Heart right ventricle (tissue), 16 donors: Measurements from ENCODE around the gene MAP7D1. TPM values are rescaled to one million over a fixed set of nuclear protein-coding genes. Genes with fewer than 3 reads are reported as not detected.

Experiments
- ATAC-seq, 8 donors: fragments of 200-7000 bp; cut with Tn5 transposase; one replicate each; pipeline ENCODE4 v1.9.1; 2020; ENCODE audit warnings: mild to moderate bottlenecking in 8 of 8, moderate library complexity in 8 of 8, moderate number of reproducible peaks in 1 of 8
- DNase-seq, 2 donors: peaks; one replicate each; pipeline ENCODE4 v3.0.0-alpha.2; 2020
- H3K27ac ChIP-seq, 10 donors: fragments of 200-600 bp; sonication (generic) in 2 of 10; one replicate each; pipeline versions ENCODE4 v1.5.0 to v1.8.0; 2020 to 2022; ENCODE audit warnings: mild to moderate bottlenecking in 3 of 10
- H3K27me3 ChIP-seq, 7 donors: fragments of 200-600 bp; one replicate each; pipeline ENCODE4 v1.8.0; 2021 to 2022; ENCODE audit warnings: mild to moderate bottlenecking in 2 of 7
- H3K36me3 ChIP-seq, 9 donors: fragments of 200-600 bp; sonication (generic) in 1 of 9; one replicate each; pipeline versions ENCODE4 v1.5.0 to v1.8.0; 2020 to 2022; ENCODE audit warnings: mild to moderate bottlenecking in 2 of 9
- H3K4me1 ChIP-seq, 9 donors: fragments of 200-600 bp; sonication (generic) in 1 of 9; one replicate each; pipeline versions ENCODE4 v1.5.0 to v1.8.0; 2020 to 2022; ENCODE audit warnings: mild to moderate bottlenecking in 4 of 9
- H3K4me3 ChIP-seq, 10 donors: fragments of 200-600 bp; sonication (generic) in 2 of 10; one replicate each; pipeline versions ENCODE4 v1.5.0 to v1.8.0; 2020 to 2022; ENCODE audit warnings: mild to moderate bottlenecking in 7 of 10, moderate library complexity in 2 of 10
- H3K9me3 ChIP-seq, 11 donors: fragments of 200-600 bp in 10 of 11; sonication (generic) in 2 of 11; one replicate each; pipeline versions ENCODE4 v1.5.0 to v1.8.0; 2013 to 2022; ENCODE audit warnings: mild to moderate bottlenecking in 2 of 11, control low read depth in 1 of 11, moderate library complexity in 1 of 11
- CTCF ChIP-seq, 9 donors: fragments of 200-600 bp; sonication (generic) in 2 of 9; IDR thresholded peaks; one replicate each; pipeline versions ENCODE4 v1.5.0 to v1.8.0; 2021 to 2022; ENCODE audit warnings: antibody characterized with exemption in 9 of 9, mild to moderate bottlenecking in 5 of 9, moderate library complexity in 1 of 9
- WGBS, 2 donors: extraction: QIAGEN DNeasy Blood & Tissue Kit; methylation state at CpG; one replicate each; pipeline ENCODE4 v1.1.7; 2013; ENCODE audit warnings: inconsistent platforms in 1 of 2; 5-methylcytosine and 5-hydroxymethylcytosine counted together
- intact Hi-C, 10 donors: fragments of 100-400 bp; cut with DNase I; formaldehyde crosslinking; loops; one replicate each; pipeline versions ENCODE4 v1.11.1 to v1.14.2; 2022
- polyA plus RNA-seq, 2 donors: library from polyadenylated mRNA; stranded (reverse); fragments of 200-250 nt; gene quantifications; one replicate each; pipeline ENCODE4 v1.2.3, GENCODE V29; 2013
- total RNA-seq, 10 donors: library from RNA; stranded (reverse); fragmentation: NEBNext Ultra II Directional in 3 of 10; extraction: Animal tissue kit (Norgen Biotek cat#: 25700) in 3 of 10; gene quantifications; one replicate each; pipeline versions ENCODE4 v1.2.1 to v1.2.4, GENCODE V29; 2021 to 2023
- donor health status: Arrhythmogenic right ventricular cardiomyopathy.
- donor health status: ischemic (EF 13 %, LVEDD 7.1; RV severe dilation, severe dysfunction).
- donor health status: healthy with polysubstance abuse.
- donor health status: DM: no; HTN: yes; CAD: no.
- donor health status: DM: no; HTN: no; CAD: no.
- donor health status: ischemic (EF 25% LVEDD 6.9; RV normal size, moderate dysfunction).
- donor health status: ischemic (EF 25% LVEDD 5.7; RV mildly dilated, moderate dysfunction).
- donor health status: healthy.
- donor health status: DM: yes; HTN: yes; CAD: no.
- donor health status: Ischemic cardiomyopathy.
- donor health status: ischemic (EF 35%, LVEDD 5.7; RV mildly dilated, moderate dysfunction).
- donor health status: nonischemic (EF 11% LVEDD 7.7; RV severe dilation, severe dysfunction).
- donor health status: DM: yes; HTN: yes; CAD: no.
- donor health status: PGD.
- donor health status: ischemic (EF 29% LVEDD 5.4; RV normal size, mild dysfunction).
- donor health status: nonischemic (EF 23%, LVEDD 6.1; RV moderate dilation, normal function).

The MAP7D1 gene
- total and polyA plus RNA-seq, 12 donors: 176 to 364 (median 320) TPM

DNA sequence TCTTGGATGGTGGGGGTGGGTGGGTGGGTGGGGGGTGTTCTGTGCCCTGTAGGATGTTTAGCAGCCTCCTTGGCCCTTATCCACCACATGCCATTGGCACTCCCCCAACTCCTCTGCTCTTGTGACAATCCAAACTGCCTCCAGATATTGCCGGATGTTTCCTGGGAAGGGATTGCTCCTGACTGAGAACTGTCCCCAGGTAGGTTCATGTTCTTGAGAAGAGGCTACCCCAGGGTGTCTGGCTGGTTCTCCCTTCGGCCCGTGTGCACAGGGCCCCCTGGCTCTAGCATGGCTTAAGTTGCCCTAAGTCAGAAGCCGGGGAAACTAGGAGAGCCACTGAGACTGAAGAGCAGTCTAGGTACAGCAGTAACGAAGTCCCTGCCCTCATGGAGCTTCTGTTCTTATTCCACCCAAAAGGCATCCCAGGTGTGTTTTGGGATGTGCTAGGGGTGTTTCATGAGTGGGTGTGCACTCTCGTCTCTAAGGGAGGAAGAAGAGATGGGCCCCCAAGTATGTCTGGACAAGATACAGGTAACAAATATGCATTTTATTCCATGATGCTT, 48.5 kb downstream of the MAP7D1 start:
- Histone ChIP-seq H3K9me3 (no peaks in the 10 kb centered on the region), H3K36me3 (no peaks in the 10 kb centered on the region), H3K27ac (peak overlapping the region; percentile 71 to 96 (median 88)), H3K4me1 (peaks cover 8 to 60% (median 33%) of the 10 kb centered on the region in 9 donors), H3K27me3 (no peaks in the 10 kb centered on the region), H3K4me3 (no peak overlapping the region)
- 52 to 61% methylated on average over 6 of the region's 6 CpGs for WGBS, 2 donors
- intact Hi-C loops: loop anchor here in 1 of 10 donors (5.0 kb wide), 1 partner anchor 83 kb away; no protein-coding TSS in a partner anchor
- DNase-seq (peak; percentile 38 to 51), ATAC-seq (peak in 6 of 8 donors; percentile 6 to 40 (median 24))
- no peak for TF ChIP-seq CTCF (IDR thresholded peaks at IDR 0.05)

- H3K4me1 ChIP-seq: peaks cover 3 to 45% (median 23%) of the 10 kb centered on the region in 9 donors
Measured at GRCh38 chr1:36206323-36206858, 50.4 kb downstream of the MAP7D1 start.

DNA sequence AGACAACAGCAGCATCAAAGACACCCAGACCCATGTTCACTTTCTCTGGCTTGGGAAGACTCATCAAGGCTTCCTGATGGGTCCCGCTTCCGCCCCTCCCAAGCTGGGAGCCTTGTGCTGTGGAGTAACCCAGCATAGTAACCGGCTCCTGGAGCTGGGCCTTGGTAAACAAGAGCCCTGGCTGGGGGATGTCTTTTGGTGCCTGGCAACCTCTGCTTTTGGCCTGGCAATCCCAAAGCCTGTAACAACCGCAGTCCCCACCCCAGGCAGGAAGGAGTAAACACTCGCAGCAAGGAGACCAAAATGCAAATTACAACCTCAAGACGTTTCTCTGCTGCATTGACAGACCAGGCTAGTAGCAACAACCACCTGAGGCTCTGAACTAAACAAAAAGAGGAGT, 51.4 kb downstream of the MAP7D1 start:
- Histone ChIP-seq H3K4me3 (no peak overlapping the region), H3K27ac (peak overlapping the region in 9 of 10 donors; percentile 1 to 61 (median 48)), H3K36me3 (no peaks in the 10 kb centered on the region), H3K27me3 (no peaks in the 10 kb centered on the region), H3K9me3 (no peaks in the 10 kb centered on the region), H3K4me1 (peaks cover 3 to 45% (median 19%) of the 10 kb centered on the region in 9 donors)
- ATAC-seq: peak in 5 of 8 donors; percentile 28 to 57 (median 42)
- peak; percentile 53 to 61 for DNase-seq
- intact Hi-C loops: no loop called here
- no peak for TF ChIP-seq CTCF (IDR thresholded peaks at IDR 0.05)
- WGBS, 2 donors: 38 to 39% methylated on average over 6 of the region's 6 CpGs

More at GRCh38 chr1:36206323-36206858, 50.4 kb downstream of the MAP7D1 start:
- Histone ChIP-seq H3K36me3 (no peaks in the 10 kb centered on the region), H3K9me3 (no peaks in the 10 kb centered on the region), H3K27ac (peak overlapping the region in 4 of 10 donors; percentile 48 to 61 (median 52)), H3K4me3 (no peak overlapping the region), H3K27me3 (no peaks in the 10 kb centered on the region)
- intact Hi-C loops: no loop called here
- 90 to 93% methylated on average over 3 of the region's 3 CpGs for WGBS, 2 donors
- DNase-seq (no peak), ATAC-seq (no peak)
- no peak for TF ChIP-seq CTCF (IDR thresholded peaks at IDR 0.05)

DNA sequence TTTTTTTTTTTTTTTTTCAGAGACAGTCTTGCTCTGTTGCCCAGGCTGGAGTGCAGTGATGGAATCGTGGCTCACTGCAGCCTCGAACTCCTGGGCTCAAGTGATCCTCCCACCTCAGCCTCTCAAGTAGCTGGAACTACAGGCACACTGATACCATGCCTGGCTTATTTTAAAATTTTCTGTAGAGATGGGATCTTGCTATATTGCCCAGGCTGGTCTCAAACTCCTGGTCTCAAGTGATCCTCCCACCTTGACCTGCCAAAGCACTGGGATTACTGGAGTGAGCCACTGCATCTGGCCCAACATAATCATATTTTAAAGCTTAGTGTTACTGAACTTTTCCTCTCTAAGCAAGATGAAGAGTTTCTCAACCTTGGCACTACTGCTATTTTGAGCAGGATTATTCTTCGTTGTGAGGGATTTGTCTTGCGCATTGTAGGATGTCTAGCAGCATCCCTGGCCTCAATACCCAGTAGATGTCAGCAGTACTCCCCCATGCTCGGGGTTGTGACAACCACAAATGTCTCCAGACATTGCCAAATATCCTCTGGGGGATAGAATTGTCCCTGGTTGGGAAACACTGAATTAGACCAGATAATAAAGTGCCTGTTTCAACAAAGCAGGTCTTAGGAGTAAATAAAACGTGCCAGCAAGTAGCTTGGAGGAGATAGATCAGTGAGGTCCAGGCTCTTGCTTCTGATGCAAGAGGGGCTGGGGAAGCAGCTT, 53.2 kb downstream of the MAP7D1 start:
- DNase-seq: no peak
- Histone ChIP-seq H3K27me3 (no peaks in the 10 kb centered on the region), H3K9me3 (no peaks in the 10 kb centered on the region), H3K36me3 (no peaks in the 10 kb centered on the region), H3K4me3 (no peak overlapping the region), H3K27ac (peak overlapping the region in 3 of 10 donors; percentile 2 to 14 (median 5)), H3K4me1 (peaks cover 3 to 38% (median 12%) of the 10 kb centered on the region in 9 donors)
- 72 to 79% methylated on average over 6 of the region's 6 CpGs for WGBS, 2 donors
- intact Hi-C loops: no loop called here
- ATAC-seq: peak in 1 of 8 donors; percentile 45
- no peak for TF ChIP-seq CTCF (IDR thresholded peaks at IDR 0.05)
